BE2C (cell line): ENCODE measurements around the gene USH1C.

Experiments
- DNase-seq: peaks from one replicate; pipeline ENCODE4 v3.0.0-alpha.2; 2020
- H3K27me3 ChIP-seq: fragments of 250-450 bp; sonication (Bioruptor Pico); 2 replicates; pipeline ENCODE4 v1.5.1; 2020; ENCODE audit warnings: mild to moderate bottlenecking
- H3K36me3 ChIP-seq: fragments of 250-450 bp; sonication (Bioruptor Pico); 2 replicates; pipeline ENCODE4 v1.5.1; 2020; ENCODE audit warnings: mild to moderate bottlenecking
- H3K4me1 ChIP-seq: fragments of 250-450 bp; sonication (Bioruptor Pico); 2 replicates; pipeline ENCODE4 v1.5.1; 2020
- H3K4me3 ChIP-seq: 2 replicates; pipeline ENCODE4 v1.5.1; 2011; ENCODE audit warnings: low read depth, low read length
- H3K9me3 ChIP-seq: fragments of 250-450 bp; sonication (Bioruptor Pico); 2 replicates; pipeline ENCODE4 v1.5.1; 2020
- CTCF ChIP-seq: IDR thresholded peaks from 2 replicates; pipeline ENCODE4 v1.5.1; 2012; ENCODE audit warnings: mild to moderate bottlenecking, low read depth, low read length

The USH1C gene

GRCh38 chr11:17476317-17477083 lies 67.7 kb downstream of the USH1C start, which contains the start of gene ABCC8:
TSS of gene ABCC8 (minus strand) at chr11:17476845. CDS start at chr11:17476776, 69 bp downstream.
- no peak for DNase-seq
- H3K4me3 ChIP-seq = peak within 1 kb of the TSS; percentile 55

GRCh38 chr11:17475666-17476316 lies 68.4 kb downstream of the USH1C start:
- Histone ChIP-seq H3K27me3 (peaks cover 13% of the 10 kb centered on the region), H3K36me3 (no peaks in the 10 kb centered on the region), H3K4me3 (peak overlapping the region; percentile 55), H3K4me1 (no peaks in the 10 kb centered on the region), H3K9me3 (no peaks in the 10 kb centered on the region)
- no peak for TF ChIP-seq CTCF
- DNase-seq = no peak

More at GRCh38 chr11:17476317-17477083, 67.7 kb downstream of the USH1C start, which contains the start of gene ABCC8:
- H3K27me3 ChIP-seq = peaks cover 13% of the 10 kb centered on the region
- TF ChIP-seq CTCF = no peak
- no peaks in the 10 kb centered on the region for H3K4me1 ChIP-seq
- H3K9me3 ChIP-seq = no peaks in the 10 kb centered on the region
- H3K36me3 ChIP-seq = no peaks in the 10 kb centered on the region

DNA sequence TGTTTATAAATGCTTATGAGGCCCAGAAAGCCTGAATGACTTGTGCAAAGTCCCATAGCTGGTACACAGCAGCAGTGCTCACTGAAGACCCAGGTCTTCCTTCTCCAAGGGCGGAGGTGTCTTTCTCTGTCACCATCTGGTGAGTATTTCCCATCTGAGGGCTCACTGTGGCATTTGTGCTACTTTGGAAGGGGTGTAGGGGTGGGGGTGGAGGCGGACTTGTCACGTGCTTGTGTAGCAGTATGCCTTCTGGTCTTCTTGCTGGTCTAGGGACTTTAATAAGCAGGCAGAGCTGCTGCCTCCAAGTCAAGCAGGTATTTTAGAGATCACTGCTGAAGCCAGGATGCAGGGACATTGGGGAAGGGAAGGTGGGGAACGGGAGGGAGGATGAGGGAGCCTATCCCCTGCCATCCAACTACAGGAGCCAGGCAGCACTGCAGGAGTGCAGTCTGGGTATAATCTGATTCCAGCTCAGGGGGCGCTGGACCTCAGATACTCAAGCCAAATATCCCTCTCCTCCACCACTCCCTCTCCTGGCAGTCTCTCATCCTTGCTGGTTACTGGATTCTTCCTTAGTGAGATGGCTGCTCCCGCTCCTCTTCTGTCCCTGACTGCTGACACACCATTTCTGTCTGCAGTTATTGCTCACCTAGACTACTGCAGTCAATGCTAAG lies 71.0 kb downstream of the USH1C start:
- TF ChIP-seq CTCF = peak; percentile 53
- no peak overlapping the region for H3K4me3 ChIP-seq
- H3K4me1 ChIP-seq = no peaks in the 10 kb centered on the region
- H3K27me3 ChIP-seq = peaks cover 13% of the 10 kb centered on the region
- no peaks in the 10 kb centered on the region for H3K36me3 ChIP-seq
- DNase-seq = peak; percentile 32
- H3K9me3 ChIP-seq = no peaks in the 10 kb centered on the region

- TF ChIP-seq CTCF = no peak
- Histone ChIP-seq H3K4me1 (no peaks in the 10 kb centered on the region), H3K9me3 (no peaks in the 10 kb centered on the region), H3K36me3 (no peaks in the 10 kb centered on the region), H3K27me3 (peaks cover 13% of the 10 kb centered on the region), H3K4me3 (no peak overlapping the region)
- no peak for DNase-seq
These were observed 71.7 kb downstream of the USH1C start for GRCh38 chr11:17472467-17472866.

- Histone ChIP-seq H3K36me3 (no peaks in the 10 kb centered on the region), H3K9me3 (no peaks in the 10 kb centered on the region), H3K4me1 (no peaks in the 10 kb centered on the region), H3K4me3 (no peak overlapping the region), H3K27me3 (peaks cover 12% of the 10 kb centered on the region)
- DNase-seq = no peak
- no peak for TF ChIP-seq CTCF
These were observed 72.7 kb downstream of the USH1C start for GRCh38 chr11:17471501-17471900.
